ENCODE measurements around the gene TUBB3.
"Not testable (repeated sequence)": the region's sequence is repeated elsewhere in the genome, so short reads cannot be mapped to it uniquely, and the experiment has no call there.

Gene TUBB3

GRCh38 chr16:89913408-89914387 lies 9.4 kb upstream of the TUBB3 start:
- DNase-seq (ENCODE audit: low read depth) = no peak
- TF ChIP-seq CTCF (IDR thresholded peaks at IDR 0.05; ENCODE audit: control insufficient read depth, extremely low read depth, insufficient read depth) = no peak
- no peak overlapping the region for H3K4me3 ChIP-seq (ENCODE audit: low read depth, low read length)

- not testable (repeated sequence) for H3K4me3 ChIP-seq (ENCODE audit: low read depth, low read length); DNase-seq (ENCODE audit: low read depth)
These were observed 8.4 kb upstream of the TUBB3 start for GRCh38 chr16:89914642-89915285.

- TF ChIP-seq CTCF (IDR thresholded peaks at IDR 0.05; ENCODE audit: control insufficient read depth, extremely low read depth, insufficient read depth) = no peak
- no peak overlapping the region for H3K4me3 ChIP-seq (ENCODE audit: low read depth, low read length)
- no peak for DNase-seq (ENCODE audit: low read depth)
These were observed 7.6 kb upstream of the TUBB3 start for GRCh38 chr16:89915303-89916232.

- DNase-seq (ENCODE audit: low read depth) = no peak
- no peak overlapping the region for H3K4me3 ChIP-seq (ENCODE audit: low read depth, low read length)
- no peak for TF ChIP-seq CTCF (IDR thresholded peaks at IDR 0.05; ENCODE audit: control insufficient read depth, extremely low read depth, insufficient read depth)
These were observed 5.2 kb upstream of the TUBB3 start for GRCh38 chr16:89917773-89918452.

DNA sequence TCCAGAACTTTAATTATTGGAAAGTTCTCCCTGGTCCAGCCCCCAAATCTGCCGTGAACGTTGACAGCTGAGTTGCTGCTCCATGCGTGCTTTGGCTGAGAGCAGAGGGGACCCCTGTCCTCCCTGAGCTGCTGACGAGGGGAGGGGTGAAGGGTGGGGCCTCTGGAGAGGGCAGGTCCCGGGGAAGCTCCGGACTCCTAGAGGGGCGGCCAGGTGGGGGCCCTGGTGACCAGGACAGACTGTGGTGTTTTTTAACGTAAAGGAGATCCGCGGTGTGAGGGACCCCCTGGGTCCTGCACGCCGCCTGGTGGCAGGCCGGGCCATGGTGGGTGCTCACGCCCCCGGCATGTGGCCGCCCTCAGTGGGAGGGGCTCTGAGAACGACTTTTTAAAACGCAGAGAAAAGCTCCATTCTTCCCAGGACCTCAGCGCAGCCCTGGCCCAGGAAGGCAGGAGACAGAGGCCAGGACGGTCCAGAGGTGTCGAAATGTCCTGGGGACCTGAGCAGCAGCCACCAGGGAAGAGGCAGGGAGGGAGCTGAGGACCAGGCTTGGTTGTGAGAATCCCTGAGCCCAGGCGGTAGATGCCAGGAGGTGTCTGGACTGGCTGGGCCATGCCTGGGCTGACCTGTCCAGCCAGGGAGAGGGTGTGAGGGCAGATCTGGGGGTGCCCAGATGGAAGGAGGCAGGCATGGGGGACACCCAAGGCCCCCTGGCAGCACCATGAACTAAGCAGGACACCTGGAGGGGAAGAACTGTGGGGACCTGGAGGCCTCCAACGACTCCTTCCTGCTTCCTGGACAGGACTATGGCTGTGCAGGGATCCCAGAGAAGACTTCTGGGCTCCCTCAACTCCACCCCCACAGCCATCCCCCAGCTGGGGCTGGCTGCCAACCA lies 4.4 kb upstream of the TUBB3 start, which contains the start of gene MC1R:
MC1R (plus strand) TSS at position 410 of the 895 bp plus-strand sequence; CDS start at position 807, 397 bp downstream.
- DNase-seq (ENCODE audit: low read depth) = no peak
- no peak within 1 kb of the TSS for H3K4me3 ChIP-seq (ENCODE audit: low read depth, low read length)
- no peak for TF ChIP-seq CTCF (IDR thresholded peaks at IDR 0.05; ENCODE audit: control insufficient read depth, extremely low read depth, insufficient read depth)
